Endothelial cell of umbilical vein (primary cell): ENCODE data around the gene MAN2B2. TPM values are rescaled to one million over a fixed set of nuclear protein-coding genes. Genes with fewer than 3 reads are reported as not detected.

Experiments used
- BruUV-seq: library from RNA; stranded (reverse); fragments of 400-500 nt; replicated peaks from 2 replicates; lab custom pipeline; 2021; lab: Mats Ljungman, UMichigan
- CTCF ChIA-PET: fragments of 300-600, 350-600 bp; sonication (Branson Sonifier 250); formaldehyde crosslinking; loops from one replicate; lab custom pipeline; 2021; ENCODE audit warnings: antibody characterized with exemption, inconsistent platforms; lab: Charles Lee
- POLR2A ChIA-PET: fragments of 300-600, 350-600 bp; sonication (Branson Sonifier 250); formaldehyde crosslinking; loops from one replicate; lab custom pipeline; 2021; ENCODE audit warnings: antibody characterized with exemption, inconsistent platforms; lab: Charles Lee
- DNase-seq: peaks from one replicate; pipeline ENCODE4 v3.0.0-alpha.2; 2011; ENCODE audit warnings: low read depth, low spot score
- FAIRE-seq: peaks from 2 replicates; lab custom pipeline; 2011; peaks lifted over from hg19 to GRCh38; lab: Jason Lieb, UNC
- H2AFZ ChIP-seq: 2 replicates; pipeline ENCODE4 v1.6.0; 2012; ENCODE audit warnings: low read depth, low read length, control low read depth, inconsistent platforms
- H3K27ac ChIP-seq: 2 replicates; pipeline ENCODE4 v1.5.1; 2011; ENCODE audit warnings: low read depth, mild to moderate bottlenecking, control low read depth, low read length, moderate library complexity; ENCODE audit not compliant: insufficient read depth
- H3K27me3 ChIP-seq, 2 experiments: 2 replicates each; pipeline versions ENCODE4 v1.6.0 to v1.6.1; 2011; ENCODE audit warnings: low read length in 2 of 2, mixed read lengths in 1 of 2; ENCODE audit not compliant: control insufficient read depth in 2 of 2, insufficient read depth in 2 of 2
- H3K36me3 ChIP-seq, 2 experiments: 2 replicates in 1 of 2; 3 replicates in 1 of 2; pipeline ENCODE4 v1.5.1; 2011; ENCODE audit warnings: low read length in 2 of 2, mild to moderate bottlenecking in 1 of 2, moderate library complexity in 1 of 2; ENCODE audit not compliant: control insufficient read depth in 2 of 2, insufficient read depth in 2 of 2; ENCODE audit errors: extremely low read depth in 1 of 2
- H3K4me1 ChIP-seq: 3 replicates; pipeline ENCODE4 v1.5.1; 2011; ENCODE audit warnings: mild to moderate bottlenecking, low read length; ENCODE audit not compliant: control insufficient read depth, insufficient read depth; ENCODE audit errors: extremely low read depth
- H3K4me2 ChIP-seq: 2 replicates; pipeline ENCODE4 v1.6.1; 2011; ENCODE audit warnings: low read length, control low read depth, mixed read lengths; ENCODE audit not compliant: insufficient read depth
- H3K4me3 ChIP-seq, 3 experiments: fragments of 200-600 bp in 1 of 3; sonication (generic), shearing (Covaris generic) in 1 of 3; replicated peaks in 1 of 3; 2 replicates each; pipeline ENCODE4 v1.5.1; 2011 to 2016; ENCODE audit warnings: control low read depth in 3 of 3, low read length in 3 of 3, mild to moderate bottlenecking in 2 of 3, inconsistent platforms in 1 of 3, low read depth in 1 of 3, moderate library complexity in 1 of 3; ENCODE audit not compliant: insufficient read depth in 1 of 3
- H3K79me2 ChIP-seq: 2 replicates; pipeline ENCODE4 v1.6.0; 2012; ENCODE audit warnings: low read length, inconsistent platforms; ENCODE audit not compliant: control insufficient read depth, insufficient read depth
- H3K9ac ChIP-seq: replicated peaks from 2 replicates; pipeline ENCODE3; 2011; ENCODE audit warnings: low read length, control low read depth; ENCODE audit not compliant: insufficient read depth; ENCODE audit errors: extremely low read depth
- H3K9me1 ChIP-seq: replicated peaks from 3 replicates; pipeline ENCODE4 v1.6.0; 2011; ENCODE audit warnings: mild to moderate bottlenecking, low read length; ENCODE audit not compliant: control insufficient read depth, insufficient read depth; ENCODE audit errors: extremely low read depth
- H3K9me3 ChIP-seq: replicated peaks from 2 replicates; pipeline ENCODE4 v1.5.1; 2012; ENCODE audit warnings: low read length, inconsistent platforms; ENCODE audit not compliant: control insufficient read depth, insufficient read depth
- H4K20me1 ChIP-seq: replicated peaks from 2 replicates; pipeline ENCODE3; 2011; ENCODE audit warnings: mild to moderate bottlenecking, low read length; ENCODE audit not compliant: control insufficient read depth, insufficient read depth; ENCODE audit errors: extremely low read depth
- EZH2 ChIP-seq: IDR thresholded peaks from 2 replicates; pipeline ENCODE4 v1.6.1; 2012; ENCODE audit warnings: borderline replicate concordance, low read depth, mild to moderate bottlenecking, moderate library complexity, low read length, inconsistent platforms; ENCODE audit not compliant: severe bottlenecking
- FOS ChIP-seq: IDR thresholded peaks from 2 replicates; pipeline ENCODE4 v1.6.1; 2011; ENCODE audit warnings: mild to moderate bottlenecking, low read length, moderate library complexity, borderline replicate concordance; ENCODE audit not compliant: insufficient read depth
- GATA2 ChIP-seq: IDR thresholded peaks from 2 replicates; pipeline ENCODE4 v1.7.0; 2011; ENCODE audit warnings: low read depth, mild to moderate bottlenecking, moderate library complexity, mixed read lengths, low read length; ENCODE audit not compliant: insufficient read length, insufficient read depth
- JUN ChIP-seq: IDR thresholded peaks from 2 replicates; pipeline ENCODE4 v1.6.1; 2011; ENCODE audit warnings: borderline replicate concordance, low read depth; ENCODE audit not compliant: insufficient read length, insufficient read depth
- MYC ChIP-seq: IDR thresholded peaks from one replicate; pipeline ENCODE4 v1.6.1; 2011; ENCODE audit warnings: mild to moderate bottlenecking, low read depth, low read length
- POLR2A ChIP-seq: IDR thresholded peaks from 2 replicates; pipeline ENCODE4 v1.6.1; 2012; ENCODE audit warnings: low read depth, mild to moderate bottlenecking, control low read depth, low read length
- POLR2AphosphoS5 ChIP-seq: IDR thresholded peaks from 2 replicates; pipeline ENCODE4 v1.6.1; 2012; ENCODE audit warnings: low read depth, mild to moderate bottlenecking, control low read depth, low read length, moderate library complexity; ENCODE audit not compliant: insufficient read depth
- dilution Hi-C: fragments of 300-500 bp; cut with MboI; formaldehyde crosslinking; loops from one replicate; pipeline ENCODE4 v1.15.0; 2019; ENCODE audit warnings: low sequenced_read_pairs; ENCODE audit not compliant: extremely low pct_ligation_motif_present
- intact Hi-C: fragments of 100-400 bp; cut with micrococcal nuclease; formaldehyde crosslinking; loops from one replicate; pipeline ENCODE4 v1.10.0; 2022
- polyA plus RNA-seq, 4 experiments: library from polyadenylated mRNA; depleted of rRNA in 3 of 4; stranded (reverse) in 3 of 4; unstranded in 1 of 4; fragments of >200 nt; gene quantifications; 2 replicates each; pipeline versions ENCODE4 v1.2.1 to v1.2.3, GENCODE V29; 2011 to 2012; ENCODE audit warnings: missing spikeins in 1 of 4
- total RNA-seq: library from RNA; stranded (reverse); gene quantifications from 2 replicates; pipeline ENCODE4 v1.2.3, GENCODE V29; 2021
- TF ChIP-seq, protein P1 (sequence below), 2 donors: IDR thresholded peaks; 1 replicate in 1 of 2; 2 replicates in 1 of 2; pipeline ENCODE4 v1.5.1; 2011; ENCODE audit warnings: low read length in 2 of 2, mild to moderate bottlenecking in 2 of 2, moderate library complexity in 2 of 2, control low read depth in 1 of 2, inconsistent platforms in 1 of 2, low read depth in 1 of 2; ENCODE audit not compliant: insufficient read depth in 1 of 2; ENCODE audit errors: extremely low read depth in 1 of 2
- TF ChIP-seq, protein P2 (sequence below): IDR thresholded peaks from 2 replicates; pipeline ENCODE4 v1.6.1; 2011; ENCODE audit not compliant: insufficient read depth, insufficient read length

The MAN2B2 gene
- total and polyA plus RNA-seq, 2 donors (not counting 3 experiments of a cell fraction or from before 2014, with no cell fraction given), result 15.7 to 25.1 TPM

DNA sequence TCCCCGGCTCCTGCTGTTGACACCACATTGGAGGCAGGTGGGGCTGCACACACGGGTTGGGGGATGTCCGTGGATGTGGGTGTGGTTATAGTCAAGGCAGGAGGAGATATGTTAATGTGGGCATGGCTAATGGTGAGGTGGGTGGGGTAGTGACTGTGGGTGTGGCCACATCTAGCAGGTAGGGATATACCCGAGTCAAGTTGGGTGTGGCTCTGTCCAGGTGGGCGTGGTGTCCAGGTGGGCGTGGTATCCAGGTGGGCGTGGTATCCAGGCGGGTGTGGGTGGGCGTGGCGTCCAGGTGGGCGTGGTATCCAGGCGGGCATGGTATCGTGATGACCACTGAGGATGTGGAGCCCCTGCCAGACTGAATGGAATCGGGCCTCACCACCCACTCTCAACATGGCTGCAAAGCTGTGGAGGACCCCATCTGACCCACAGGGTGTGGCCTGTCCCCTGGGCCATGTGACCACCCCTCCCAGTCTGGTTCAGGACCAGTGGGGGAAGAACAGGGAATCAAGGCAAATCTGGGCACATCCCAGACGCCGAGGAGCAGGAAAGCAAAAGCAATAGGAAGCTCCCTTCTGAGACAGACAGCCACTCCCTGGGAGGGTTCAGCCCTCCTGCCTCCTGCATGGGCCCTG is 21.0 kb downstream of the MAN2B2 start:
- TF ChIP-seq JUN, result no peak
- no peak for TF ChIP-seq POLR2AphosphoS5
- TF ChIP-seq EZH2, result no peak
- TF ChIP-seq, protein P1, sequence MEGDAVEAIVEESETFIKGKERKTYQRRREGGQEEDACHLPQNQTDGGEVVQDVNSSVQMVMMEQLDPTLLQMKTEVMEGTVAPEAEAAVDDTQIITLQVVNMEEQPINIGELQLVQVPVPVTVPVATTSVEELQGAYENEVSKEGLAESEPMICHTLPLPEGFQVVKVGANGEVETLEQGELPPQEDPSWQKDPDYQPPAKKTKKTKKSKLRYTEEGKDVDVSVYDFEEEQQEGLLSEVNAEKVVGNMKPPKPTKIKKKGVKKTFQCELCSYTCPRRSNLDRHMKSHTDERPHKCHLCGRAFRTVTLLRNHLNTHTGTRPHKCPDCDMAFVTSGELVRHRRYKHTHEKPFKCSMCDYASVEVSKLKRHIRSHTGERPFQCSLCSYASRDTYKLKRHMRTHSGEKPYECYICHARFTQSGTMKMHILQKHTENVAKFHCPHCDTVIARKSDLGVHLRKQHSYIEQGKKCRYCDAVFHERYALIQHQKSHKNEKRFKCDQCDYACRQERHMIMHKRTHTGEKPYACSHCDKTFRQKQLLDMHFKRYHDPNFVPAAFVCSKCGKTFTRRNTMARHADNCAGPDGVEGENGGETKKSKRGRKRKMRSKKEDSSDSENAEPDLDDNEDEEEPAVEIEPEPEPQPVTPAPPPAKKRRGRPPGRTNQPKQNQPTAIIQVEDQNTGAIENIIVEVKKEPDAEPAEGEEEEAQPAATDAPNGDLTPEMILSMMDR (IDR thresholded peaks at IDR 0.05; ENCODE audit: extremely low read depth in 1 of 2, insufficient read depth in 1 of 2, low read depth in 1 of 2, low read length in 2 of 2), result no peak
- TF ChIP-seq FOS, result no peak
- TF ChIP-seq MYC, result no peak
- TF ChIP-seq, protein P2, sequence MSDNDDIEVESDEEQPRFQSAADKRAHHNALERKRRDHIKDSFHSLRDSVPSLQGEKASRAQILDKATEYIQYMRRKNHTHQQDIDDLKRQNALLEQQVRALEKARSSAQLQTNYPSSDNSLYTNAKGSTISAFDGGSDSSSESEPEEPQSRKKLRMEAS, result no peak
- TF ChIP-seq GATA2, result no peak
- TF ChIP-seq POLR2A, result no peak
- Histone ChIP-seq H3K9ac (no peak overlapping the region), H3K9me1 (no peaks in the 10 kb centered on the region), H3K4me1 (no peaks in the 10 kb centered on the region), H2AFZ (no peak overlapping the region), H3K4me3 (no peak overlapping the region), H3K9me3 (no peaks in the 10 kb centered on the region), H3K4me2 (no peak overlapping the region), H4K20me1 (no peaks in the 10 kb centered on the region), H3K36me3 (peaks cover 0 to 5% of the 10 kb centered on the region in 2 experiments), H3K79me2 (no peaks in the 10 kb centered on the region), H3K27me3 (no peaks in the 10 kb centered on the region), H3K27ac (no peak overlapping the region)
- POLR2A ChIA-PET, result no interaction called here
- DNase-seq (no peak), FAIRE-seq (no peak)
- CTCF ChIA-PET, result no interaction called here
- dilution Hi-C loops (no loop called here), intact Hi-C loops (no loop called here)
- no TSS peak for BruUV-seq
